ENCODE measurements around the gene C1RL. TPM values are rescaled to one million over a fixed set of nuclear protein-coding genes. Genes with fewer than 3 reads are reported as not detected.

C1RL gene
- total RNA-seq, 1 experiment from 2014 or later, result 17.7 TPM

- Mint-ChIP-seq H3K36me3 (peaks cover 11% of the 10 kb centered on the region), H3K4me1 (peaks cover 11% of the 10 kb centered on the region), H3K9me3 (no peaks in the 10 kb centered on the region), H3K27ac (no peak overlapping the region), H3K4me3 (no peak overlapping the region), H3K27me3 (ENCODE audit: low read depth) (no peaks in the 10 kb centered on the region; the same call in 1 of the 2 replicates)
- ATAC-seq (no peak), DNase-seq (ENCODE audit: low spot score) (no peak)
- POLR2A ChIA-PET, result no interaction called here
- CTCF ChIA-PET, result interaction anchor here (1.2 to 1.5 kb wide), 4 partner anchors 9 to 46 kb away, joined by 3 to 4 read pairs (median 3); no protein-coding TSS in a partner anchor
- no peak for TF ChIP-seq CTCF (IDR thresholded peaks at IDR 0.05)
- no peak for TF ChIP-seq ZNF281 (CRISPR knock-in tag; IDR thresholded peaks at IDR 0.05)
- no peak for TF ChIP-seq MAX (CRISPR knock-in tag; IDR thresholded peaks at IDR 0.05)
- TF ChIP-seq CREB1 (CRISPR knock-in tag; IDR thresholded peaks at IDR 0.05), result no peak
- no peak for TF ChIP-seq ZNF219 (CRISPR knock-in tag; IDR thresholded peaks at IDR 0.05; ENCODE audit: borderline replicate concordance)
- no peak for TF ChIP-seq ESRRA (CRISPR knock-in tag; IDR thresholded peaks at IDR 0.05; ENCODE audit: borderline replicate concordance)
- TF ChIP-seq ZMAT4 (CRISPR knock-in tag; IDR thresholded peaks at IDR 0.05), result no peak
- no peak for TF ChIP-seq AR (CRISPR knock-in tag; IDR thresholded peaks at IDR 0.05)
- no peak for TF ChIP-seq ZNF423 (CRISPR knock-in tag; IDR thresholded peaks at IDR 0.05)
Measured at GRCh38 chr12:7099290-7099996, 9.6 kb downstream of the C1RL start.

GRCh38 chr12:7096979-7097378 is 12.0 kb downstream of the C1RL start:
- ATAC-seq (no peak), DNase-seq (ENCODE audit: low spot score) (no peak)
- Mint-ChIP-seq H3K4me3 (no peak overlapping the region), H3K9me3 (no peaks in the 10 kb centered on the region), H3K27me3 (ENCODE audit: low read depth) (no peaks in the 10 kb centered on the region; the same call in 1 of the 2 replicates), H3K36me3 (peaks cover 11% of the 10 kb centered on the region), H3K4me1 (peaks cover 16% of the 10 kb centered on the region), H3K27ac (no peak overlapping the region; the same call in 1 of the 2 replicates)
- TF ChIP-seq EMX1 (CRISPR knock-in tag; IDR thresholded peaks at IDR 0.05) (no peak), NFE2L1 (CRISPR knock-in tag; IDR thresholded peaks at IDR 0.05) (no peak)
- ChIA-PET POLR2A (interaction anchor here (0.5 kb wide), 1 partner anchor 166 kb away, joined by 5 read pairs; no protein-coding TSS in a partner anchor), CTCF (interaction anchor here (0.8 to 7.7 kb wide), 4 partner anchors 11 to 79 kb away, joined by 3 to 63 read pairs (median 8); partner anchors contain the start of genes C1RL and LPCAT3)

All from WTC11 (cell line).